ENCODE measurements around the gene RPL10A.

RPL10A gene

GRCh38 chr6:35475573-35475972 is 7.4 kb downstream of the RPL10A start:
- DNase-seq (ENCODE audit: low read depth), result no peak

- peak; percentile 25 for DNase-seq (ENCODE audit: low read depth)
Measured at GRCh38 chr6:35476004-35476403, 7.8 kb downstream of the RPL10A start.

- no peak for DNase-seq (ENCODE audit: low read depth)
Measured at GRCh38 chr6:35477028-35477427, 8.8 kb downstream of the RPL10A start.

GRCh38 chr6:35477551-35478179 is 9.5 kb downstream of the RPL10A start:
- no peak for DNase-seq (ENCODE audit: low read depth)

- no peak for DNase-seq (ENCODE audit: low read depth)
Measured at GRCh38 chr6:35478259-35478658, 10.1 kb downstream of the RPL10A start.

GRCh38 chr6:35480176-35480575 is 12.0 kb downstream of the RPL10A start:
- no peak for DNase-seq (ENCODE audit: low read depth)

GRCh38 chr6:35481226-35481625 is 13.0 kb downstream of the RPL10A start:
- no peak for DNase-seq (ENCODE audit: low read depth)

GRCh38 chr6:35483062-35483461 is 14.9 kb downstream of the RPL10A start:
- no peak for DNase-seq (ENCODE audit: low read depth)

GRCh38 chr6:35483490-35483889 is 15.3 kb downstream of the RPL10A start:
- no peak for DNase-seq (ENCODE audit: low read depth)

GRCh38 chr6:35483893-35484645 is 15.9 kb downstream of the RPL10A start:
- DNase-seq (ENCODE audit: low read depth), result no peak

GRCh38 chr6:35484921-35485392 is 16.8 kb downstream of the RPL10A start:
- DNase-seq (ENCODE audit: low read depth), result peak; percentile 78

GRCh38 chr6:35485402-35485877 is 17.2 kb downstream of the RPL10A start:
- peak; percentile 79 for DNase-seq (ENCODE audit: low read depth)

- DNase-seq (ENCODE audit: low read depth), result no peak
Measured at GRCh38 chr6:35486005-35486925, 18.1 kb downstream of the RPL10A start.

- DNase-seq (ENCODE audit: low read depth), result peak; percentile 61
Measured at GRCh38 chr6:35487658-35488516, 19.7 kb downstream of the RPL10A start.

- no peak for DNase-seq (ENCODE audit: low read depth)
Measured at GRCh38 chr6:35488517-35488862, 20.3 kb downstream of the RPL10A start.

GRCh38 chr6:35489066-35489465 is 20.9 kb downstream of the RPL10A start:
- no peak for DNase-seq (ENCODE audit: low read depth)

- peak; percentile 75 for DNase-seq (ENCODE audit: low read depth)
Measured at GRCh38 chr6:35489995-35490791, 22.0 kb downstream of the RPL10A start.

GRCh38 chr6:35490821-35491557 is 22.8 kb downstream of the RPL10A start:
- DNase-seq (ENCODE audit: low read depth), result no peak

GRCh38 chr6:35491558-35492257 is 23.5 kb downstream of the RPL10A start:
- no peak for DNase-seq (ENCODE audit: low read depth)

Data from ELR (cell line).